H9 (cell line): Measurements from ENCODE around the gene ZNF816. TPM values are rescaled to one million over a fixed set of nuclear protein-coding genes. Genes with fewer than 3 reads are reported as not detected.

Experiments used
- DNase-seq: peaks from one replicate; pipeline ENCODE4 v3.0.0-alpha.2; 2017
- H2AFZ ChIP-seq: one replicate; pipeline ENCODE4 v1.6.1; 2013; ENCODE audit warnings: mild to moderate bottlenecking, low read length, control low read depth, moderate library complexity
- H2AK5ac ChIP-seq: 2 replicates; pipeline ENCODE4 v1.6.1; 2013; ENCODE audit warnings: low read length, control low read depth, mixed read lengths; ENCODE audit not compliant: insufficient read length
- H2BK120ac ChIP-seq: one replicate; pipeline ENCODE4 v1.6.1; 2013; ENCODE audit warnings: low read depth, mild to moderate bottlenecking, low read length, control low read depth, inconsistent platforms; ENCODE audit not compliant: poor library complexity, severe bottlenecking
- H2BK12ac ChIP-seq: 2 replicates; pipeline ENCODE4 v1.6.1; 2013; ENCODE audit warnings: low read length, control low read depth, mixed read lengths, low read depth; ENCODE audit not compliant: insufficient read length
- H2BK15ac ChIP-seq: 2 replicates; pipeline ENCODE4 v1.6.1; 2013; ENCODE audit warnings: low read depth, low read length, control low read depth
- H2BK20ac ChIP-seq: one replicate; pipeline ENCODE4 v1.6.1; 2013; ENCODE audit warnings: low read depth, mild to moderate bottlenecking, low read length, control low read depth, inconsistent platforms; ENCODE audit not compliant: poor library complexity, severe bottlenecking
- H2BK5ac ChIP-seq: 2 replicates; pipeline ENCODE4 v1.6.1; 2013; ENCODE audit warnings: low read length, control low read depth, mixed read lengths; ENCODE audit not compliant: insufficient read length
- H3K14ac ChIP-seq: 2 replicates; pipeline ENCODE4 v1.6.1; 2013; ENCODE audit warnings: low read length, control low read depth; ENCODE audit not compliant: insufficient read depth
- H3K18ac ChIP-seq: 2 replicates; pipeline ENCODE4 v1.6.1; 2013; ENCODE audit warnings: low read depth, mild to moderate bottlenecking, mixed read lengths, low read length, control low read depth; ENCODE audit not compliant: insufficient read length
- H3K23ac ChIP-seq: 2 replicates; pipeline ENCODE4 v1.6.1; 2013; ENCODE audit warnings: low read length, control low read depth, mixed read lengths, low read depth; ENCODE audit not compliant: insufficient read length
- H3K23me2 ChIP-seq: 2 replicates; pipeline ENCODE4 v1.6.1; 2013; ENCODE audit warnings: low read depth, mild to moderate bottlenecking, mixed read lengths, low read length, control low read depth; ENCODE audit not compliant: insufficient read length, poor library complexity, severe bottlenecking
- H3K27ac ChIP-seq: 2 replicates; pipeline ENCODE4 v1.5.1; 2013; ENCODE audit warnings: low read length, control low read depth, mixed read lengths, low read depth; ENCODE audit not compliant: insufficient read length
- H3K27me3 ChIP-seq: 2 replicates; pipeline ENCODE4 v1.6.1; 2013; ENCODE audit warnings: low read length, control low read depth, inconsistent platforms; ENCODE audit not compliant: insufficient read depth
- H3K4ac ChIP-seq: 2 replicates; pipeline ENCODE4 v1.6.1; 2013; ENCODE audit warnings: low read depth, mild to moderate bottlenecking, control low read depth, inconsistent platforms, low read length, moderate library complexity
- H3K4me1 ChIP-seq: 2 replicates; pipeline ENCODE4 v1.6.1; 2013; ENCODE audit warnings: low read length, control low read depth, inconsistent platforms; ENCODE audit not compliant: insufficient read depth
- H3K4me2 ChIP-seq: 2 replicates; pipeline ENCODE4 v1.6.1; 2013; ENCODE audit warnings: low read length, control low read depth, mixed read lengths; ENCODE audit not compliant: insufficient read length, insufficient read depth
- H3K56ac ChIP-seq: 2 replicates; pipeline ENCODE4 v1.6.1; 2013; ENCODE audit warnings: low read depth, mild to moderate bottlenecking, mixed read lengths, low read length, control low read depth; ENCODE audit not compliant: insufficient read length
- H3K79me1 ChIP-seq: 2 replicates; pipeline ENCODE4 v1.6.1; 2013; ENCODE audit warnings: low read depth, mild to moderate bottlenecking, moderate library complexity, low read length, control low read depth, inconsistent platforms; ENCODE audit not compliant: insufficient read depth, poor library complexity, severe bottlenecking
- H3K79me2 ChIP-seq: 2 replicates; pipeline ENCODE4 v1.6.1; 2013; ENCODE audit warnings: low read length, control low read depth, inconsistent platforms; ENCODE audit not compliant: insufficient read depth
- H3K9ac ChIP-seq: 2 replicates; pipeline ENCODE4 v1.6.1; 2013; ENCODE audit warnings: low read length, control low read depth, mixed read lengths; ENCODE audit not compliant: insufficient read length; ENCODE audit errors: extremely low read depth
- H3K9me3 ChIP-seq: one replicate; pipeline ENCODE4 v1.6.1; 2013; ENCODE audit warnings: low read depth, low read length, inconsistent platforms; ENCODE audit not compliant: control insufficient read depth
- H3T11ph ChIP-seq: one replicate; pipeline ENCODE4 v1.6.1; 2013; ENCODE audit warnings: mild to moderate bottlenecking, low read length, control low read depth, inconsistent platforms
- H4K20me1 ChIP-seq: one replicate; pipeline ENCODE4 v1.6.1; 2013; ENCODE audit not compliant: control insufficient read depth, insufficient read length, insufficient read depth
- H4K5ac ChIP-seq: 2 replicates; pipeline ENCODE4 v1.6.1; 2013; ENCODE audit warnings: low read depth, mild to moderate bottlenecking, mixed read lengths, low read length, control low read depth; ENCODE audit not compliant: insufficient read length
- H4K8ac ChIP-seq: replicated peaks from 2 replicates; pipeline ENCODE4 v1.6.1; 2013; ENCODE audit warnings: low read length, control low read depth, mixed read lengths, low read depth; ENCODE audit not compliant: insufficient read length
- H4K91ac ChIP-seq: 2 replicates; pipeline ENCODE4 v1.6.1; 2013; ENCODE audit warnings: low read depth, mild to moderate bottlenecking, moderate library complexity, mixed read lengths, low read length, control low read depth; ENCODE audit not compliant: insufficient read length
- H3K27ac Mint-ChIP-seq, 3 experiments: 2 replicates in 2 of 3; 3 replicates in 1 of 3; pipeline ENCODE4 v1.8.0; 2020 to 2021; ENCODE audit warnings: mixed read lengths in 3 of 3, mild to moderate bottlenecking in 1 of 3, moderate library complexity in 1 of 3
- H3K27me3 Mint-ChIP-seq: 2 replicates; pipeline ENCODE4 v1.8.0; 2021; ENCODE audit warnings: low read depth, mild to moderate bottlenecking, moderate library complexity, mixed read lengths
- H3K36me3 Mint-ChIP-seq, 3 experiments: 2 replicates in 2 of 3; 3 replicates in 1 of 3; pipeline ENCODE4 v1.8.0; 2020 to 2021; ENCODE audit warnings: low read depth in 3 of 3, mixed read lengths in 3 of 3; ENCODE audit not compliant: insufficient read depth in 1 of 3
- H3K4me1 Mint-ChIP-seq, 2 experiments: 2 replicates each; pipeline ENCODE4 v1.8.0; 2020; ENCODE audit warnings: mixed read lengths in 2 of 2
- H3K4me3 Mint-ChIP-seq, 2 experiments: 2 replicates in 1 of 2; 3 replicates in 1 of 2; pipeline ENCODE4 v1.8.0; 2020 to 2021; ENCODE audit warnings: mild to moderate bottlenecking in 2 of 2, mixed read lengths in 2 of 2, moderate library complexity in 1 of 2
- H3K9me3 Mint-ChIP-seq, 2 experiments: 2 replicates in 1 of 2; 3 replicates in 1 of 2; pipeline ENCODE4 v1.8.0; 2020; ENCODE audit warnings: mild to moderate bottlenecking in 2 of 2, mixed read lengths in 2 of 2, moderate library complexity in 1 of 2
- WGBS: extraction: QIAGEN DNeasy Blood & Tissue Kit; methylation state at CpG from one replicate; pipeline ENCODE4 v1.1.7; 2013; ENCODE audit warnings: missing lambda C conversion rate, low lambda C conversion rate, mixed read lengths; ENCODE audit not compliant: insufficient read length; ENCODE audit errors: extremely low coverage; 5-methylcytosine and 5-hydroxymethylcytosine counted together
- total RNA-seq: library from RNA; stranded (reverse); gene quantifications from 2 replicates; pipeline ENCODE4 v1.2.1, GENCODE V29; 2021
- TF ChIP-seq, protein P1 (sequence below): fragments of 200-600 bp; sonication (generic); conservative IDR thresholded peaks from 3 replicates; pipeline ENCODE4 v1.8.0; 2021; ENCODE audit warnings: antibody characterized with exemption, mild to moderate bottlenecking

The ZNF816 gene
- total RNA-seq, 1 experiment from 2014 or later = 15.1 TPM

DNA sequence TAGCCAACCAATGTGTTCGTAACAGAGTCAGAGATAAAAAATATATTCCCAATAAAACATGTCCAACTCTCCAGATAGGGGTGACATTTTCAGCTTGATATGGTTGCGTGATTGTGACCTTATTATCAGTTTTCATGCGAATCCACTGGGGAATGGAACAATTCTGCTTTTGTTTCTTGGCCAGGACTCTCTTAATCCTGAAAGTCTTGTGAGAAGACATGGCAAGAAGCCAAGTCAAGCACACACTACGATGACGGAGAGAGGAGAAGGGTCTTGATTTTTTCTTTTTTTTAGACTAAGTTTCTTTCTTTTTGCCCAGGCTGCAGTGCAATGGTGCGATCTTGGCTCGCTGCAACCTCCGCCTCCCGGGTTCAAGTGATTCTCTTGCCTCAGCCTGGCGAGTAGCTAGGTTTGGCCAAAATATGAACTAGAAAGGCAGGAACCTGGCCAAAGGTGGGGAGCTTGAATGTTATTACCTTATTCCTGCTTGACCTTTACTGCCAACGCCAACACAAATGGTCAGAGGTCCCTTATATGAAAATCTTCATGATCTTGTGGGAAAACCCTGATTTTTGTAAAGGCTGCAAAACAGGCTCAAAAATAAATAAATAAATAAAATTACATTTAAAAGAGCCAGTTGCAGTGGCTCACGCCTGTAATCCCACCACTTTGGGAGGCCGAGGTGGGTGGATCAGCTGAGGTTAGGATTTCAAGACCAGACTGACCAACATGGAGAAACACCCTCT, 14.5 kb downstream of the ZNF816 start:
- Histone ChIP-seq H3K27me3 (no peaks in the 10 kb centered on the region), H3K23me2 (no peaks in the 10 kb centered on the region), H2AK5ac (no peak overlapping the region), H3K4me1 (peaks cover 6% of the 10 kb centered on the region; the same call in 1 of the 2 replicates), H3K18ac (no peak overlapping the region), H4K91ac (no peak overlapping the region), H3K14ac (no peak overlapping the region), H2BK5ac (no peak overlapping the region), H4K5ac (no peak overlapping the region), H2BK12ac (no peak overlapping the region), H3K4me2 (no peak overlapping the region), H3T11ph (no peak overlapping the region), H3K9me3 (peaks cover 41% of the 10 kb centered on the region), H2BK15ac (no peak overlapping the region), H3K27ac (no peak overlapping the region), H3K56ac (no peak overlapping the region), H2AFZ (no peak overlapping the region), H4K8ac (no peak overlapping the region), H3K9ac (no peak overlapping the region), H3K4ac (no peak overlapping the region), H4K20me1 (no peaks in the 10 kb centered on the region), H3K79me2 (no peaks in the 10 kb centered on the region), H3K23ac (no peak overlapping the region), H3K79me1 (no peaks in the 10 kb centered on the region), H2BK20ac (no peak overlapping the region), H2BK120ac (no peak overlapping the region)
- no peak for DNase-seq
- no peak overlapping the region for H3K27ac Mint-ChIP-seq
- no peaks in the 10 kb centered on the region for H3K27me3 Mint-ChIP-seq
- H3K9me3 Mint-ChIP-seq = peaks cover 50% of the 10 kb centered on the region in 2 experiments
- TF ChIP-seq, protein P1, sequence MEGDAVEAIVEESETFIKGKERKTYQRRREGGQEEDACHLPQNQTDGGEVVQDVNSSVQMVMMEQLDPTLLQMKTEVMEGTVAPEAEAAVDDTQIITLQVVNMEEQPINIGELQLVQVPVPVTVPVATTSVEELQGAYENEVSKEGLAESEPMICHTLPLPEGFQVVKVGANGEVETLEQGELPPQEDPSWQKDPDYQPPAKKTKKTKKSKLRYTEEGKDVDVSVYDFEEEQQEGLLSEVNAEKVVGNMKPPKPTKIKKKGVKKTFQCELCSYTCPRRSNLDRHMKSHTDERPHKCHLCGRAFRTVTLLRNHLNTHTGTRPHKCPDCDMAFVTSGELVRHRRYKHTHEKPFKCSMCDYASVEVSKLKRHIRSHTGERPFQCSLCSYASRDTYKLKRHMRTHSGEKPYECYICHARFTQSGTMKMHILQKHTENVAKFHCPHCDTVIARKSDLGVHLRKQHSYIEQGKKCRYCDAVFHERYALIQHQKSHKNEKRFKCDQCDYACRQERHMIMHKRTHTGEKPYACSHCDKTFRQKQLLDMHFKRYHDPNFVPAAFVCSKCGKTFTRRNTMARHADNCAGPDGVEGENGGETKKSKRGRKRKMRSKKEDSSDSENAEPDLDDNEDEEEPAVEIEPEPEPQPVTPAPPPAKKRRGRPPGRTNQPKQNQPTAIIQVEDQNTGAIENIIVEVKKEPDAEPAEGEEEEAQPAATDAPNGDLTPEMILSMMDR = no peak
- no CpG with 5 or more reads among the region's 13 CpGs for WGBS
- no peak overlapping the region for H3K4me3 Mint-ChIP-seq
- H3K36me3 Mint-ChIP-seq = peaks cover 49 to 50% (median 49%) of the 10 kb centered on the region in 3 experiments
- peaks cover 26 to 30% of the 10 kb centered on the region in 2 experiments for H3K4me1 Mint-ChIP-seq
